Measurements from ENCODE around the gene FOXP1. TPM values are rescaled to one million over a fixed set of nuclear protein-coding genes. Genes with fewer than 3 reads are reported as not detected.

Gene FOXP1
- total and polyA plus RNA-seq, 2 donors from 2014 or later = 6.7 to 87.2 TPM

- H3K4me3 ChIP-seq (ENCODE audit: low read length in 3 of 3) = no peak overlapping the region
- intact Hi-C loops (cut with DNase I) = no loop called here
- no peak overlapping the region for H3K9ac ChIP-seq (ENCODE audit: low read length in 3 of 3)
- peaks cover 0 to 4% (median 3%) of the 10 kb centered on the region in 3 donors for H3K4me1 ChIP-seq (ENCODE audit: control insufficient read depth in 2 of 3, insufficient read depth in 2 of 3, low read depth in 1 of 3, low read length in 3 of 3)
- no peaks in the 10 kb centered on the region for H3K9me3 ChIP-seq (ENCODE audit: control insufficient read depth in 2 of 3, insufficient read depth in 1 of 3, low read length in 3 of 3)
- no peaks in the 10 kb centered on the region for H3K27me3 ChIP-seq (ENCODE audit: control insufficient read depth, insufficient read depth, low read length)
- DNase-seq (no peak), FAIRE-seq (no peak)
- TF ChIP-seq CTCF (IDR thresholded peaks at IDR 0.05; ENCODE audit: borderline replicate concordance, extremely low read depth, insufficient read depth) = no peak
- H3K27ac ChIP-seq (ENCODE audit: low read depth in 2 of 2, low read length in 2 of 2) = no peak overlapping the region
- no peaks in the 10 kb centered on the region for H3K36me3 ChIP-seq (ENCODE audit: control insufficient read depth in 2 of 3, insufficient read depth in 3 of 3, low read length in 3 of 3)
Observed at GRCh38 chr3:71210257-71211007, 373.1 kb downstream of the FOXP1 start.

- Histone ChIP-seq H3K4me3 (ENCODE audit: low read length in 3 of 3) (no peak overlapping the region), H3K4me1 (ENCODE audit: control insufficient read depth in 2 of 3, insufficient read depth in 2 of 3, low read depth in 1 of 3, low read length in 3 of 3) (peaks cover 0 to 4% (median 3%) of the 10 kb centered on the region in 3 donors), H3K27me3 (ENCODE audit: control insufficient read depth, insufficient read depth, low read length) (no peaks in the 10 kb centered on the region), H3K27ac (ENCODE audit: low read depth in 2 of 2, low read length in 2 of 2) (no peak overlapping the region), H3K36me3 (ENCODE audit: control insufficient read depth in 2 of 3, insufficient read depth in 3 of 3, low read length in 3 of 3) (no peaks in the 10 kb centered on the region), H3K9ac (ENCODE audit: low read length in 3 of 3) (no peak overlapping the region), H3K9me3 (ENCODE audit: control insufficient read depth in 2 of 3, insufficient read depth in 1 of 3, low read length in 3 of 3) (no peaks in the 10 kb centered on the region)
- DNase-seq = peak in 3 of 5 donors; percentile 22 to 58 (median 57)
- FAIRE-seq = no peak
- intact Hi-C loops (cut with DNase I) = no loop called here
- no peak for TF ChIP-seq CTCF (IDR thresholded peaks at IDR 0.05; ENCODE audit: borderline replicate concordance, extremely low read depth, insufficient read depth)
Observed at GRCh38 chr3:71208211-71209095, 375.1 kb downstream of the FOXP1 start.

GRCh38 chr3:71207632-71208031, 375.9 kb downstream of the FOXP1 start:
- H3K27ac ChIP-seq (ENCODE audit: low read depth in 2 of 2, low read length in 2 of 2) = no peak overlapping the region

More at GRCh38 chr3:71207632-71208031, 375.9 kb downstream of the FOXP1 start:
- TF ChIP-seq CTCF (IDR thresholded peaks at IDR 0.05; ENCODE audit: borderline replicate concordance, extremely low read depth, insufficient read depth) = no peak
- Histone ChIP-seq H3K27me3 (ENCODE audit: control insufficient read depth, insufficient read depth, low read length) (no peaks in the 10 kb centered on the region), H3K4me3 (ENCODE audit: low read length in 3 of 3) (no peak overlapping the region), H3K9me3 (ENCODE audit: control insufficient read depth in 2 of 3, insufficient read depth in 1 of 3, low read length in 3 of 3) (no peaks in the 10 kb centered on the region), H3K36me3 (ENCODE audit: control insufficient read depth in 2 of 3, insufficient read depth in 3 of 3, low read length in 3 of 3) (no peaks in the 10 kb centered on the region), H3K4me1 (ENCODE audit: control insufficient read depth in 2 of 3, insufficient read depth in 2 of 3, low read depth in 1 of 3, low read length in 3 of 3) (peaks cover 0 to 4% (median 3%) of the 10 kb centered on the region in 3 donors), H3K9ac (ENCODE audit: low read length in 3 of 3) (no peak overlapping the region)
- FAIRE-seq (no peak), DNase-seq (no peak)
- intact Hi-C loops (cut with DNase I) = no loop called here
